ENCODE data around the gene TBC1D8. TPM values are rescaled to one million over a fixed set of nuclear protein-coding genes. Genes with fewer than 3 reads are reported as not detected.

TBC1D8 gene
- total and polyA plus RNA-seq, 2 of the 8 experiments (the other 6 are each of a cell fraction or from before 2014, with no cell fraction given) = 20.8 to 21.8 TPM

GRCh38 chr2:101063352-101064124 lies 87.6 kb downstream of the TBC1D8 start (continued):
- TF ChIP-seq CTCF (IDR thresholded peaks at IDR 0.05; ENCODE audit: control extremely low read depth in 1 of 3, insufficient read depth in 1 of 3, low read depth in 1 of 3, low read length in 3 of 3) (no peak), RXRA (IDR thresholded peaks at IDR 0.05; ENCODE audit: insufficient read depth, low read depth, low read length) (no peak), E2F6 (IDR thresholded peaks at IDR 0.05) (no peak), USF2 (IDR thresholded peaks at IDR 0.05; ENCODE audit: low read length) (no peak)
